HTR-8/SVneo (cell line): ENCODE measurements around the gene TMEM220.
A peak's percentile ranks its signal among the peaks of the same experiment; 100 is the strongest.

Source experiments
- DNase-seq: peaks from one replicate; pipeline ENCODE4 v3.0.0; 2011; ENCODE audit warnings: low spot score, mixed read lengths; ENCODE audit not compliant: insufficient read length
- FAIRE-seq: peaks from 2 replicates; lab custom pipeline; 2011; peaks lifted over from hg19 to GRCh38; lab: Jason Lieb, UNC

Gene TMEM220

DNA sequence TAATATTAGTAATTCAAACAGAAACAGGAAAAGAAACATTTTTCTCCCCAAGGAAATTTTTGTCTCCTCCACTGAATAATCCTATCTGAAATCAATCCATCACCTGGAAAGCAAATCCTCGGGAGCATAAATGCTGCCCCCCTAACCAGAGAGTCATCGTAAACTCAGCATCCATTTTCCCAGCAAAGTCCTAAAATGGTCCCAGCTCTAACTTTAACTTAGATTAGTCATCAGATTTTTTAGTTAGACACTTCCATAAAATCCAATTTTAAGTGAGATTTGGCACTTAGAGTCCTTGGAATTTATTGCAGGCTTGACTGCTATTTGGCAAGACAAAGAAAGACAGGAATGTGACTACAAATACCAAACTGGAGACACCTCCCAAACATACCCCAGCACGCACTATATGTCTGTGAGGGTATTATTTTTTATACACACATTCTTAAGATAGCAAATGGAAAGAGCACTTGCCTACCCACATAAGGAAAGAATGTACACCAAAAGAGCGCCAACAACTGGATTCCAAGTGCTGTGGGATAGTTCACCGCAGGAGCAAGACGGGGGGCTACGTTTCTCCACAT lies 47.9 kb downstream of the TMEM220 start:
- DNase-seq (peak; percentile 29), FAIRE-seq (no peak)

DNA sequence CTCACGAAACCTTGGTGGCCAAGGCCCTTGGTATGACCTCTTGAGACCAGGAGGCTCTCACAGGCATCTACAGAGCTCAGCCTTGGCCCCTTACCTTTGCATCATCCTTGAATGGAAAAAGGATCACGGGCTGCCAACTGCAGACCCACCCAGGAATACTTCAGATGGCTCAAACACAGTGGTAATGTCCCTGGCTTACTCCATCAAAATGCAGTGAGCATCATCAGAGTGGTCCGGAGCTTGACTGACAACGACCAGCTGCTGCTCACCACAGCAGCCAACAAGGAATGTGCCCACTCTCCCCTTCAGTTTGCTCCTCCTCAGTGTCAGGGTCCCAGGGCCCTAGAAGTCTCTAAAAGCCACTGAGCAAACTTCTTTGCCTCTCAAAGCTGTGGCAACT lies 55.1 kb downstream of the TMEM220 start:
- no peak for DNase-seq
- FAIRE-seq = no peak

DNA sequence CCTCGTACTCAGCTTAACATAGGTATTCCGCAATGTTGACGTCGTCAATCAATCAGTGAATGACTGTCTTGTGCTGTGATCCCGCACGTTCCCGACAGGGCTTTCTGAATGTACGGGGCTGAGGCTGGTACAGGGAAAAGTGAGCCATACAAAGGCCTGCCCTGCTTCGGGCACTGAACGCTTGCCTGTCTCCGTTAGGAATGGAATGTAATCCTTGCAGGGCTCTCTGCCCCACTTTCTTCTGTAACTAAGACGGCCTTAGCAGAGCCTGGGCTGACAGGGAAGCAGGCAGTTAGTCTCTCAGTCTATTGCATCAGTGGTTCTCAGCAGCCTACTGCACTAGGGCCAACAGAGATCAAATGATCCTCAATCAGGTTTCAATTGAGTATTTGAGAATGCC lies 56.5 kb downstream of the TMEM220 start:
- FAIRE-seq (no peak), DNase-seq (no peak)

DNA sequence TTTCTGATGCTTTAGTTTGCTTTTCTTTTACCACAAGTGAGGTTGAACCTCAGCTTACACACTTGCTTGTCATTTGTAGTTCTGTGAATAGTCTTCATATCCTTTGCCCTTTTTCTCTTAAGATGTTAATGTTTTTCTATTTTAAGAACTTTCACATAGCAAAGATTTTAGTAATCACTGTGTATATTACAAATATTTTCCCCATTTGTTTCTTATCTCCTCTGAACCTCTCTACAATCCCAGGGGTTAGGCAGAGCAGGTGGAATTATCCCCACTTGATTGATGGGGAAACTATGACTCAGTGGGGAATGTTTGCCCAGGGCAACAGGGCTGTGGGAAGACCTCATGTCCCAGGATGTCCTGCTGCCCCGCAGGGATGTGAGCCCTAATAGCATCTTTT lies 61.0 kb downstream of the TMEM220 start:
- DNase-seq = peak; percentile 45
- no peak for FAIRE-seq

DNA sequence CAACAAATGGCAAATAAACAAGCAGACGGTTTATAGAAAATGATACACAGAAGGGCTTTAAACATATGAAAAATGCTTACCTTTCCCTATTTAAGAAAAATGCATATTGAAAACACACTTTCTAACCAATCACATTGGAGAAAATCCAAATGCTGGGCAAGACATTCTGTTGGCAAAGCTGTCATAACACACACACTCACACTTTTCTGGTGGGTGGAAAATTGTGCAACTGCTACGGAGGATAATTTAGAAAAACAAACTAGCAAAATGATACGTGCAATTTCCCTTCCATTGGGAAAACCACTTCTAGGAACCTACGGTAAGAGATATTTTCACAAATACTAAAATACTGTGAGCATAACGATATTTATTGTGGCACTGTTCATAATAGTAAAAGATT lies 62.9 kb downstream of the TMEM220 start:
- DNase-seq (no peak), FAIRE-seq (no peak)

DNA sequence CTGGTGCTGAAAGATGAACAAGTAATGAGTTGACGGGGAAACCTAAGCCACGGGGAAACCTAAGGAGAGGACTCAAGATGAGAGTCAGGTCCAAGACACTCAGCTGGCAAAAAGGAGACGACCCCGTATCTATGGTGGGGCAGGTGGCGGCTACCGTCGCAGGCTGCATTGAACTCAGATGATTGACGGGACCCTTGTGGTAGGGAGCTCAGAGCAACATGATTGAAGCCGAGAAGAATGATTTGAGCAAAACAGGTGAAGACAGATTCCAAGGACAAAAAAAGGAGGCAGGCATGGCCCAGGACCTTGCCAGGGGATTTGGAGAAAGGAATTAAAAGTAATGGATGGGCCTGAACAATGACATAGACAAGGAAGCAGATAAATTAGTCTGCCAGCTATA lies 65.3 kb downstream of the TMEM220 start:
- FAIRE-seq = no peak

More for the DNA sequence above, 65.3 kb downstream of the TMEM220 start:
- DNase-seq = no peak
